Heart left ventricle (tissue), 16 donors: ENCODE data around the gene HSD11B1L. TPM values are rescaled to one million over a fixed set of nuclear protein-coding genes. Genes with fewer than 3 reads are reported as not detected.

Experiments used
- ATAC-seq, 4 donors: fragments of 200-7000 bp; cut with Tn5 transposase; one replicate each; pipeline ENCODE4 v1.9.1; 2020 to 2022; ENCODE audit warnings: moderate library complexity in 4 of 4, mild to moderate bottlenecking in 3 of 4, moderate number of reproducible peaks in 1 of 4
- DNase-seq, 5 donors: peaks; one replicate each; pipeline ENCODE4 v3.0.0-alpha.2; 2020
- H3K27ac ChIP-seq, 12 donors: fragments of 200-600 bp; sonication (generic) in 4 of 12; one replicate each; pipeline versions ENCODE4 v1.5.0 to v1.8.0; 2016 to 2022; ENCODE audit warnings: mild to moderate bottlenecking in 2 of 12
- H3K27me3 ChIP-seq, 9 donors: fragments of 200-600 bp; sonication (generic) in 2 of 9; one replicate each; pipeline versions ENCODE4 v1.5.1 to v1.8.0; 2016 to 2022; ENCODE audit warnings: mild to moderate bottlenecking in 3 of 9
- H3K36me3 ChIP-seq, 9 donors: fragments of 200-600 bp; sonication (generic) in 2 of 9; one replicate each; pipeline versions ENCODE4 v1.5.0 to v1.8.0; 2018 to 2022; ENCODE audit warnings: mild to moderate bottlenecking in 2 of 9
- H3K4me1 ChIP-seq, 12 donors: fragments of 200-600 bp; sonication (generic) in 4 of 12; one replicate each; pipeline versions ENCODE4 v1.5.0 to v1.8.0; 2016 to 2022; ENCODE audit warnings: mild to moderate bottlenecking in 3 of 12
- H3K4me3 ChIP-seq, 12 donors: fragments of 200-600 bp; sonication (generic) in 4 of 12; one replicate each; pipeline versions ENCODE4 v1.5.0 to v1.8.0; 2017 to 2022; ENCODE audit warnings: mild to moderate bottlenecking in 9 of 12, moderate library complexity in 4 of 12
- H3K9me3 ChIP-seq, 12 donors: fragments of 200-600 bp; sonication (generic) in 4 of 12; one replicate each; pipeline versions ENCODE4 v1.5.0 to v1.8.0; 2016 to 2022; ENCODE audit warnings: mild to moderate bottlenecking in 1 of 12
- POLR2A ChIP-seq, 2 donors: fragments of 450-650 bp; IDR thresholded peaks; one replicate each; pipeline ENCODE4 v1.6.1; 2017; ENCODE audit warnings: antibody characterized with exemption in 2 of 2, mild to moderate bottlenecking in 2 of 2, moderate library complexity in 2 of 2
- WGBS, 4 donors: extraction: QIAGEN DNeasy Blood & Tissue Kit in 2 of 4; methylation state at CpG; one replicate each; pipeline versions ENCODE4 v1.1.5 to v1.1.7; 2013 to 2018; 5-methylcytosine and 5-hydroxymethylcytosine counted together
- intact Hi-C, 10 donors: fragments of 100-400 bp; cut with DNase I; formaldehyde crosslinking; loops; one replicate each; pipeline versions ENCODE4 v1.11.1 to v1.14.2; 2022
- polyA plus RNA-seq, 2 donors: library from polyadenylated mRNA; stranded (reverse); fragments of 200-250 nt; gene quantifications; one replicate each; pipeline ENCODE4 v1.2.3, GENCODE V29; 2013
- total RNA-seq, 9 donors: library from RNA; depleted of rRNA in 2 of 9; stranded (reverse); fragments of >200 nt in 2 of 9; fragmentation: NEBNext Ultra II Directional in 3 of 9; extraction: Animal tissue kit (Norgen Biotek cat#: 25700) in 3 of 9; gene quantifications; one replicate each; pipeline versions ENCODE4 v1.1.0 to v1.2.4, GENCODE V29; 2016 to 2023
- TF ChIP-seq, protein P1 (sequence below), 12 donors: fragments of 200-600 bp; sonication (generic) in 4 of 12; IDR thresholded peaks; one replicate each; pipeline versions ENCODE4 v1.5.0 to v1.8.0; 2018 to 2022; ENCODE audit warnings: antibody characterized with exemption in 12 of 12, mild to moderate bottlenecking in 5 of 12
- donor health status: ischemic (EF 13 %, LVEDD 7.1; RV severe dilation, severe dysfunction).
- donor health status: healthy with polysubstance abuse.
- donor health status: DM: no; HTN: yes; CAD: no.
- donor health status: DM: no; HTN: no; CAD: no.
- donor health status: ischemic (EF 25% LVEDD 6.9; RV normal size, moderate dysfunction).
- donor health status: ischemic (EF 25% LVEDD 5.7; RV mildly dilated, moderate dysfunction).
- donor health status: healthy.
- donor health status: DM: yes; HTN: yes; CAD: no.
- donor health status: ischemic (EF 35%, LVEDD 5.7; RV mildly dilated, moderate dysfunction).
- donor health status: nonischemic (EF 11% LVEDD 7.7; RV severe dilation, severe dysfunction).
- donor health status: DM: yes; HTN: yes; CAD: no.
- donor health status: PGD.
- donor health status: ischemic (EF 29% LVEDD 5.4; RV normal size, mild dysfunction).
- donor health status: nonischemic (EF 23%, LVEDD 6.1; RV moderate dilation, normal function).

HSD11B1L gene
- total and polyA plus RNA-seq, 11 donors = 3.7 to 14.4 (median 5.2) TPM

- intact Hi-C loops = loop anchor here in 3 of 10 donors (2.0 to 5.0 kb wide), 3 partner anchors 27 to 209 kb away; partner anchors contain the start of genes CATSPERD (in 1 of the 3), LONP1 (in 1 of the 3), NDUFA11 (in 1 of the 3) and SAFB (in 1 of the 3)
- Histone ChIP-seq H3K36me3 (peaks cover 0 to 66% (median 61%) of the 10 kb centered on the region in 9 donors), H3K27me3 (no peaks in the 10 kb centered on the region), H3K27ac (no peak overlapping the region), H3K4me3 (no peak overlapping the region), H3K4me1 (peaks cover 4 to 40% (median 21%) of the 10 kb centered on the region in 12 donors), H3K9me3 (no peaks in the 10 kb centered on the region)
- TF ChIP-seq POLR2A (IDR thresholded peaks at IDR 0.05) = no peak
- TF ChIP-seq, protein P1, sequence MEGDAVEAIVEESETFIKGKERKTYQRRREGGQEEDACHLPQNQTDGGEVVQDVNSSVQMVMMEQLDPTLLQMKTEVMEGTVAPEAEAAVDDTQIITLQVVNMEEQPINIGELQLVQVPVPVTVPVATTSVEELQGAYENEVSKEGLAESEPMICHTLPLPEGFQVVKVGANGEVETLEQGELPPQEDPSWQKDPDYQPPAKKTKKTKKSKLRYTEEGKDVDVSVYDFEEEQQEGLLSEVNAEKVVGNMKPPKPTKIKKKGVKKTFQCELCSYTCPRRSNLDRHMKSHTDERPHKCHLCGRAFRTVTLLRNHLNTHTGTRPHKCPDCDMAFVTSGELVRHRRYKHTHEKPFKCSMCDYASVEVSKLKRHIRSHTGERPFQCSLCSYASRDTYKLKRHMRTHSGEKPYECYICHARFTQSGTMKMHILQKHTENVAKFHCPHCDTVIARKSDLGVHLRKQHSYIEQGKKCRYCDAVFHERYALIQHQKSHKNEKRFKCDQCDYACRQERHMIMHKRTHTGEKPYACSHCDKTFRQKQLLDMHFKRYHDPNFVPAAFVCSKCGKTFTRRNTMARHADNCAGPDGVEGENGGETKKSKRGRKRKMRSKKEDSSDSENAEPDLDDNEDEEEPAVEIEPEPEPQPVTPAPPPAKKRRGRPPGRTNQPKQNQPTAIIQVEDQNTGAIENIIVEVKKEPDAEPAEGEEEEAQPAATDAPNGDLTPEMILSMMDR (IDR thresholded peaks at IDR 0.05) = no peak
- ATAC-seq (no peak), DNase-seq (peak in 1 of 5 donors; percentile 31)
- WGBS, 4 donors = 86 to 90% (median 88%) methylated on average over 33 to 39 of the region's 39 CpGs
Observed at GRCh38 chr19:5693195-5694166, 12.7 kb downstream of the HSD11B1L start.

DNA sequence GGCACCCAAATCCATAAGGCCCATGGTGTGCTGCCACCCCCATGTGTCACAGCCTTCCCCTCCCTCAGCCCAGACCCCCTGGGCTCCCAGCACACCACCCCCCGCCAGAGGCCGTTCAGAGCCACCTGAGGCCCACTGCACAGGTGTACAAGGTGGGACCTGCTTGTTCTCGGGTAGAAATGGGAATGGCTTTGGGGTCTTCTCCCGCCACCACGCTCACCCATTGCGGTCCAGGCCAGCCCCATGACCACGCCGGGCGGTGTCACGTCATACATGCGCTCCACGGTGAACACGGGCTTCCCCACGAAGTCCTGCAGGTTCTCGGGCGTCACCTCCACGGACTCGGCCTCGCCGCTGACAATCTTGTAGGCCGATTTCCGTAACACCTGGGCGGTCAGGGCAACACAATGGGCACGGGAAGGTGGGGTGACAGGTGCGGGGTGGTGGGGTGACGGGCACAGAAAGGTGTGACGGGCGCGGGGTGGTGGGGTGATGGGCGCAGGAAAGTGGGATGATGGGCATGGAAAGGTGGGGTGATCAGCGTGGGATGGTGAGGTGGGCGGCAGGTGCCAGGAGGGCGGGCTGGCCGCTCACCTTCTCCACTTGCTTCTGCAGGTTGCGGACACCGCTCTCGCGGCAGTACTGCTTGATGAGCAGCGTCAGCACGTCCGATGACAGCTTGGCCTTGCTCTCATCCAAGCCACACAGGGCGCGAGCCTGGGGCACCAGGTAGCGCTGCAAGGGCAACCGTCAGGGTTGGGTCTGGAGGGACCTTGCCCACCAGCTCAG, 13.5 kb downstream of the HSD11B1L start:
- TF ChIP-seq, protein P1 (IDR thresholded peaks at IDR 0.05) = no peak
- no peak for TF ChIP-seq POLR2A (IDR thresholded peaks at IDR 0.05)
- peaks cover 0 to 75% (median 70%) of the 10 kb centered on the region in 9 donors for H3K36me3 ChIP-seq
- H3K4me3 ChIP-seq = no peak overlapping the region
- intact Hi-C loops = loop anchor here in 2 of 10 donors (5.0 kb wide), 2 partner anchors 72 to 208 kb away; partner anchors contain the start of genes NDUFA11 (in 1 of the 2), SAFB (in 1 of the 2), SAFB2 (in 1 of the 2) and VMAC (in 1 of the 2)
- peaks cover 4 to 40% (median 21%) of the 10 kb centered on the region in 12 donors for H3K4me1 ChIP-seq
- ATAC-seq = no peak
- H3K27me3 ChIP-seq = no peaks in the 10 kb centered on the region
- no peak overlapping the region for H3K27ac ChIP-seq
- H3K9me3 ChIP-seq = no peaks in the 10 kb centered on the region
- no peak for DNase-seq
- WGBS, 4 donors = 90 to 92% (median 91%) methylated on average over 37 to 45 of the region's 45 CpGs

- Histone ChIP-seq H3K4me3 (no peak overlapping the region), H3K27me3 (no peaks in the 10 kb centered on the region), H3K36me3 (peaks cover 0 to 82% (median 77%) of the 10 kb centered on the region in 9 donors), H3K27ac (no peak overlapping the region), H3K4me1 (peaks cover 4 to 36% (median 18%) of the 10 kb centered on the region in 12 donors), H3K9me3 (no peaks in the 10 kb centered on the region)
- 80 to 100% (median 93%) methylated on average over 3 to 8 of the region's 8 CpGs for WGBS, 4 donors
- DNase-seq = no peak
- no peak for ATAC-seq
- intact Hi-C loops = loop anchor here in 2 of 10 donors (5.0 kb wide), 2 partner anchors 73 to 207 kb away; partner anchors contain the start of genes NDUFA11 (in 1 of the 2), SAFB (in 1 of the 2), SAFB2 (in 1 of the 2) and VMAC (in 1 of the 2)
- TF ChIP-seq, protein P1 (IDR thresholded peaks at IDR 0.05) = no peak
Observed at GRCh38 chr19:5694956-5695648, 14.3 kb downstream of the HSD11B1L start.
